WTC11 (cell line): ENCODE results near the gene EFCAB13. TPM values are rescaled to one million over a fixed set of nuclear protein-coding genes. Genes with fewer than 3 reads are reported as not detected.

Experiments used
- ATAC-seq: fragments of 200-7000 bp; cut with Tn5 transposase; 2 replicates; pipeline ENCODE4 v1.10.0; 2021; ENCODE audit warnings: mild to moderate bottlenecking, moderate library complexity
- CTCF ChIA-PET: fragments of 300-600 bp; sonication (Branson Sonifier 250); formaldehyde crosslinking; loops from one replicate; lab custom pipeline; 2021; ENCODE audit warnings: antibody characterized with exemption; lab: Charles Lee
- POLR2A ChIA-PET: fragments of 350-600 bp; sonication (Branson Sonifier 250); formaldehyde crosslinking; loops from one replicate; lab custom pipeline; 2021; ENCODE audit warnings: antibody characterized with exemption; lab: Charles Lee
- DNase-seq: peaks from one replicate; pipeline ENCODE4 v3.0.0; 2021; ENCODE audit warnings: low spot score
- H3K27ac Mint-ChIP-seq: 2 replicates; pipeline ENCODE4 v1.8.0; 2021; ENCODE audit warnings: mixed read lengths
- H3K27me3 Mint-ChIP-seq: 2 replicates; pipeline ENCODE4 v1.8.0; 2021; ENCODE audit warnings: low read depth, mild to moderate bottlenecking, moderate library complexity, mixed read lengths
- H3K36me3 Mint-ChIP-seq: 2 replicates; pipeline ENCODE4 v1.8.0; 2021; ENCODE audit warnings: mixed read lengths
- H3K4me1 Mint-ChIP-seq: 2 replicates; pipeline ENCODE4 v1.8.0; 2022; ENCODE audit warnings: mixed read lengths
- H3K4me3 Mint-ChIP-seq: 2 replicates; pipeline ENCODE4 v1.8.0; 2021; ENCODE audit warnings: mild to moderate bottlenecking, moderate library complexity, mixed read lengths
- H3K9me3 Mint-ChIP-seq: 2 replicates; pipeline ENCODE4 v1.8.0; 2021; ENCODE audit warnings: mixed read lengths
- ATF1 ChIP-seq: sonication (generic); formaldehyde crosslinking; IDR thresholded peaks from 2 replicates; pipeline ENCODE4 v1.8.1; 2023; ENCODE audit warnings: mild to moderate bottlenecking, moderate library complexity, missing genetic modification reagents
- ATF2 ChIP-seq: sonication (generic); formaldehyde crosslinking; IDR thresholded peaks from 2 replicates; pipeline ENCODE4 v1.8.1; 2022; ENCODE audit warnings: low read depth, missing genetic modification reagents, borderline replicate concordance
- CBFB ChIP-seq: sonication (generic); formaldehyde crosslinking; IDR thresholded peaks from 2 replicates; pipeline ENCODE4 v1.8.1; 2022; ENCODE audit warnings: mild to moderate bottlenecking, low read depth, missing genetic modification reagents
- E2F1 ChIP-seq: sonication (generic); formaldehyde crosslinking; IDR thresholded peaks from 2 replicates; pipeline ENCODE4 v1.8.0; 2022; ENCODE audit warnings: mild to moderate bottlenecking, missing genetic modification reagents
- ELF4 ChIP-seq: sonication (generic); formaldehyde crosslinking; IDR thresholded peaks from 2 replicates; pipeline ENCODE4 v1.8.1; 2022; ENCODE audit warnings: low read depth, mild to moderate bottlenecking, moderate library complexity, missing genetic modification reagents
- GABPB1 ChIP-seq: sonication (generic); formaldehyde crosslinking; IDR thresholded peaks from 2 replicates; pipeline ENCODE4 v1.8.1; 2023; ENCODE audit warnings: mild to moderate bottlenecking, missing genetic modification reagents
- GRHL2 ChIP-seq: fragments of 250-450 bp; sonication (Bioruptor Pico); IDR thresholded peaks from 2 replicates; pipeline ENCODE4 v1.8.0; 2022; ENCODE audit warnings: mild to moderate bottlenecking, moderate library complexity; ENCODE audit not compliant: insufficient replicate concordance, severe bottlenecking
- HMGXB4 ChIP-seq: sonication (generic); formaldehyde crosslinking; IDR thresholded peaks from 2 replicates; pipeline ENCODE4 v1.8.1; 2023; ENCODE audit warnings: mild to moderate bottlenecking, moderate library complexity, missing genetic modification reagents
- NFATC4 ChIP-seq: fragments of 250-450 bp; sonication (Bioruptor Pico); IDR thresholded peaks from 2 replicates; pipeline ENCODE4 v1.9.0; 2021; ENCODE audit warnings: mild to moderate bottlenecking
- PRDM15 ChIP-seq: sonication (generic); formaldehyde crosslinking; IDR thresholded peaks from 2 replicates; pipeline ENCODE4 v1.8.0; 2022; ENCODE audit warnings: missing genetic modification reagents
- USF1 ChIP-seq: sonication (generic); formaldehyde crosslinking; IDR thresholded peaks from 2 replicates; pipeline ENCODE4 v1.8.0; 2022; ENCODE audit warnings: mild to moderate bottlenecking, missing genetic modification reagents
- USF2 ChIP-seq: sonication (generic); formaldehyde crosslinking; IDR thresholded peaks from 2 replicates; pipeline ENCODE4 v1.8.1; 2023; ENCODE audit warnings: mild to moderate bottlenecking, missing genetic modification reagents, moderate library complexity
- ZNF121 ChIP-seq: sonication (generic); formaldehyde crosslinking; IDR thresholded peaks from 2 replicates; pipeline ENCODE4 v1.8.0; 2023; ENCODE audit warnings: missing genetic modification reagents
- ZNF138 ChIP-seq: sonication (generic); formaldehyde crosslinking; conservative IDR thresholded peaks from 2 replicates; pipeline ENCODE4 v1.8.1; 2022; ENCODE audit warnings: mild to moderate bottlenecking, moderate library complexity, missing genetic modification reagents
- ZNF219 ChIP-seq: sonication (generic); formaldehyde crosslinking; IDR thresholded peaks from 2 replicates; pipeline ENCODE4 v1.8.0; 2023; ENCODE audit warnings: missing genetic modification reagents, mild to moderate bottlenecking, borderline replicate concordance
- ZNF263 ChIP-seq: sonication (generic); formaldehyde crosslinking; IDR thresholded peaks from 2 replicates; pipeline ENCODE4 v1.8.1; 2022; ENCODE audit warnings: low read depth, mild to moderate bottlenecking, moderate library complexity, missing genetic modification reagents
- ZNF317 ChIP-seq: sonication (generic); formaldehyde crosslinking; IDR thresholded peaks from 2 replicates; pipeline ENCODE4 v1.8.1; 2023; ENCODE audit warnings: low read depth, mild to moderate bottlenecking, moderate library complexity, missing genetic modification reagents, borderline replicate concordance
- ZNF423 ChIP-seq: fragments of 250-450 bp; sonication (Bioruptor Pico); IDR thresholded peaks from 2 replicates; pipeline ENCODE4 v2.1.2; 2022; ENCODE audit warnings: mild to moderate bottlenecking, moderate library complexity
- total RNA-seq: library from RNA; stranded (reverse); gene quantifications from 3 replicates; pipeline ENCODE4 v1.2.3, GENCODE V29; 2021

The EFCAB13 gene
- total RNA-seq, 1 experiment from 2014 or later: 3.5 TPM

GRCh38 chr17:47413872-47414271, 90.1 kb downstream of the EFCAB13 start:
- H3K27me3 Mint-ChIP-seq: no peaks in the 10 kb centered on the region; the same call in none of the 2 replicates
- ATAC-seq (no peak), DNase-seq (no peak)
- ChIA-PET CTCF (no interaction called here), POLR2A (no interaction called here)
- no peaks in the 10 kb centered on the region; the same call in 1 of the 2 replicates for H3K36me3 Mint-ChIP-seq
- no peak overlapping the region for H3K4me3 Mint-ChIP-seq
- TF ChIP-seq GABPB1 (no peak), ZNF219 (CRISPR knock-in tag) (no peak), PRDM15 (CRISPR knock-in tag) (no peak), USF2 (CRISPR knock-in tag) (no peak), NFATC4 (CRISPR knock-in tag) (no peak), USF1 (CRISPR knock-in tag) (no peak), ZNF317 (CRISPR knock-in tag) (no peak), GRHL2 (no peak), ELF4 (CRISPR knock-in tag) (no peak)
- peaks cover 3% of the 10 kb centered on the region; the same call in 1 of the 2 replicates for H3K9me3 Mint-ChIP-seq
- peaks cover 9% of the 10 kb centered on the region for H3K4me1 Mint-ChIP-seq
- H3K27ac Mint-ChIP-seq: no peak overlapping the region

GRCh38 chr17:47414612-47415011, 90.9 kb downstream of the EFCAB13 start:
- no peak for DNase-seq
- TF ChIP-seq ZNF138: no peak
- TF ChIP-seq ZNF121 (CRISPR knock-in tag): no peak
- TF ChIP-seq CBFB (CRISPR knock-in tag): no peak
- TF ChIP-seq ATF2 (CRISPR knock-in tag): no peak
- TF ChIP-seq ZNF423 (CRISPR knock-in tag): no peak
- CTCF ChIA-PET: interaction anchor here (0.7 kb wide), 1 partner anchor 15 kb away, joined by 3 read pairs; no protein-coding TSS in a partner anchor
- no peak for ATAC-seq
- no peak overlapping the region for H3K4me3 Mint-ChIP-seq
- H3K27me3 Mint-ChIP-seq: no peaks in the 10 kb centered on the region; the same call in none of the 2 replicates
- H3K4me1 Mint-ChIP-seq: peaks cover 9% of the 10 kb centered on the region
- peaks cover 3% of the 10 kb centered on the region; the same call in 1 of the 2 replicates for H3K9me3 Mint-ChIP-seq
- POLR2A ChIA-PET: no interaction called here
- H3K36me3 Mint-ChIP-seq: no peaks in the 10 kb centered on the region; the same call in 1 of the 2 replicates
- H3K27ac Mint-ChIP-seq: no peak overlapping the region

- no peak overlapping the region for H3K27ac Mint-ChIP-seq
- H3K4me3 Mint-ChIP-seq: peak overlapping the region; percentile 66
- H3K27me3 Mint-ChIP-seq: peaks cover 33% of the 10 kb centered on the region
- peaks cover 4% of the 10 kb centered on the region for H3K9me3 Mint-ChIP-seq
- ChIA-PET CTCF (interaction anchor here (0.5 to 1.0 kb wide), 2 partner anchors 23 to 24 kb away, joined by 3 read pairs; no protein-coding TSS in a partner anchor), POLR2A (no interaction called here)
- ATAC-seq: peak; percentile 87
- peak; percentile 66 for DNase-seq
- no peaks in the 10 kb centered on the region for H3K4me1 Mint-ChIP-seq
- H3K36me3 Mint-ChIP-seq: peaks cover 5% of the 10 kb centered on the region; the same call in 1 of the 2 replicates
- TF ChIP-seq HMGXB4 (CRISPR knock-in tag): peak; percentile 35; the same call in 1 of the 2 replicates
- no peak for TF ChIP-seq E2F1 (CRISPR knock-in tag)
- no peak for TF ChIP-seq ZNF317 (CRISPR knock-in tag)
- no peak for TF ChIP-seq ATF1 (CRISPR knock-in tag)
- TF ChIP-seq ZNF263 (CRISPR knock-in tag): 0 out of 2 replicates have a peak, but pooled peaks have one; percentile 6
These were observed 99.9 kb downstream of the EFCAB13 start for GRCh38 chr17:47423406-47424295.
